GM18951 (cell line): Measurements from ENCODE around the gene ZSWIM2.

Source experiments
- POLR2A ChIP-seq: IDR thresholded peaks from 4 replicates; pipeline ENCODE4 v1.6.1; 2011; ENCODE audit warnings: mild to moderate bottlenecking; ENCODE audit not compliant: insufficient read length, insufficient read depth; ENCODE audit errors: extremely low read depth
- in situ Hi-C: fragments of 300-500 bp; cut with MboI; formaldehyde crosslinking; loops from one replicate; pipeline ENCODE4 v1.12.0; 2022; ENCODE audit warnings: low sequenced_read_pairs, mixed read lengths, inconsistent platforms; ENCODE audit not compliant: unreplicated experiment

The ZSWIM2 gene

GRCh38 chr2:186881660-186882059 lies 32.7 kb upstream of the ZSWIM2 start:
- in situ Hi-C loops: loop anchor here (25.0 kb wide), 1 partner anchor 581 kb away; no protein-coding TSS in a partner anchor
- no peak for TF ChIP-seq POLR2A

- TF ChIP-seq POLR2A: no peak
- in situ Hi-C loops: loop anchor here (25.0 kb wide), 1 partner anchor 583 kb away; no protein-coding TSS in a partner anchor
Measured at GRCh38 chr2:186879312-186879711, 30.3 kb upstream of the ZSWIM2 start.

GRCh38 chr2:186874713-186875112 lies 25.7 kb upstream of the ZSWIM2 start:
- TF ChIP-seq POLR2A: no peak
- in situ Hi-C loops: loop anchor here (25.0 kb wide), 1 partner anchor 588 kb away; no protein-coding TSS in a partner anchor

- no peak for TF ChIP-seq POLR2A
- in situ Hi-C loops: no loop called here
Measured at GRCh38 chr2:186871881-186872280, 22.9 kb upstream of the ZSWIM2 start.

GRCh38 chr2:186868344-186868743 lies 19.4 kb upstream of the ZSWIM2 start:
- in situ Hi-C loops: no loop called here
- no peak for TF ChIP-seq POLR2A

- TF ChIP-seq POLR2A: no peak
- in situ Hi-C loops: no loop called here
Measured at GRCh38 chr2:186862869-186863709, 14.1 kb upstream of the ZSWIM2 start.

GRCh38 chr2:186855216-186855615 lies 6.2 kb upstream of the ZSWIM2 start:
- TF ChIP-seq POLR2A: no peak
- in situ Hi-C loops: no loop called here

- TF ChIP-seq POLR2A: no peak
- in situ Hi-C loops: no loop called here
Measured at GRCh38 chr2:186853951-186854350, 5.0 kb upstream of the ZSWIM2 start.

GRCh38 chr2:186852508-186852907 lies 3.5 kb upstream of the ZSWIM2 start:
- in situ Hi-C loops: no loop called here
- TF ChIP-seq POLR2A: no peak

- TF ChIP-seq POLR2A: no peak
- in situ Hi-C loops: no loop called here
Measured at GRCh38 chr2:186842373-186842772, 6.6 kb downstream of the ZSWIM2 start.

GRCh38 chr2:186841940-186842339 lies 7.0 kb downstream of the ZSWIM2 start:
- no peak for TF ChIP-seq POLR2A
- in situ Hi-C loops: no loop called here

GRCh38 chr2:186835628-186836027 lies 13.3 kb downstream of the ZSWIM2 start:
- in situ Hi-C loops: no loop called here

GRCh38 chr2:186827862-186828492 lies 21.0 kb downstream of the ZSWIM2 start:
- in situ Hi-C loops: no loop called here
- no peak for TF ChIP-seq POLR2A

More at GRCh38 chr2:186835628-186836027, 13.3 kb downstream of the ZSWIM2 start:
- no peak for TF ChIP-seq POLR2A

- in situ Hi-C loops: no loop called here
- TF ChIP-seq POLR2A: no peak
Measured at GRCh38 chr2:186827411-186827810, 21.6 kb downstream of the ZSWIM2 start.
